ENCODE data around the gene KIF2C. TPM values are rescaled to one million over a fixed set of nuclear protein-coding genes. Genes with fewer than 3 reads are reported as not detected.
"Not testable (repeated sequence)": the region's sequence is repeated elsewhere in the genome, so short reads cannot be mapped to it uniquely, and the experiment has no call there.

Gene KIF2C
- polyA plus RNA-seq, 1 of the 3 experiments (the other 2 are of a cell fraction) = 20.7 TPM

- Histone ChIP-seq H3K9me2 (no peaks in the 10 kb centered on the region), H3K79me2 (ENCODE audit: insufficient read depth) (peaks cover 38% of the 10 kb centered on the region), H3K36me3 (replicated peaks in 1 of 2; ENCODE audit: control insufficient read depth in 1 of 2, insufficient read depth in 2 of 2, low read length in 1 of 2) (peaks cover 8 to 35% of the 10 kb centered on the region in 2 experiments), H3K27me3 (ENCODE audit: insufficient read depth) (no peaks in the 10 kb centered on the region), H3K4me2 (peak overlapping the region; percentile 51; the same call in 1 of the 2 replicates), H2AFZ (ENCODE audit: low read depth) (no peak overlapping the region), H3K4me3 (ENCODE audit: low read depth in 2 of 2, low read length in 1 of 2) (peak overlapping the region in 1 of 2 experiments; percentile 38; a peak in 2 of 4 replicates), H3K9ac (no peak overlapping the region), H3K27ac (ENCODE audit: low read depth in 2 of 2, low read length in 1 of 2) (peak overlapping the region; percentile 36 to 100; a peak in 2 of 4 replicates), H3F3A (replicated peaks; ENCODE audit: insufficient read depth) (peaks cover 66% of the 10 kb centered on the region), H4K20me1 (ENCODE audit: insufficient read depth) (no peaks in the 10 kb centered on the region), H3K4me1 (ENCODE audit: control insufficient read depth in 1 of 2, insufficient read depth in 2 of 2, low read depth in 1 of 2, low read length in 1 of 2) (peaks cover 42 to 60% of the 10 kb centered on the region in 2 experiments; a peak in 3 of 4 replicates), H3K9me3 (no peaks in the 10 kb centered on the region)
- DNase-seq = peak; percentile 70
- TF ChIP-seq, protein P1, sequence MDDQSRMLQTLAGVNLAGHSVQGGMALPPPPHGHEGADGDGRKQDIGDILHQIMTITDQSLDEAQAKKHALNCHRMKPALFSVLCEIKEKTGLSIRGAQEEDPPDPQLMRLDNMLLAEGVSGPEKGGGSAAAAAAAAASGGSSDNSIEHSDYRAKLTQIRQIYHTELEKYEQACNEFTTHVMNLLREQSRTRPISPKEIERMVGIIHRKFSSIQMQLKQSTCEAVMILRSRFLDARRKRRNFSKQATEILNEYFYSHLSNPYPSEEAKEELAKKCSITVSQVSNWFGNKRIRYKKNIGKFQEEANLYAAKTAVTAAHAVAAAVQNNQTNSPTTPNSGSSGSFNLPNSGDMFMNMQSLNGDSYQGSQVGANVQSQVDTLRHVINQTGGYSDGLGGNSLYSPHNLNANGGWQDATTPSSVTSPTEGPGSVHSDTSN (IDR thresholded peaks at IDR 0.05) = no peak
- no peak for TF ChIP-seq FOXM1 (IDR thresholded peaks at IDR 0.05; ENCODE audit: low read depth)
- TF ChIP-seq IRF3 (IDR thresholded peaks at IDR 0.05; ENCODE audit: low read depth, low read length) = no peak
- no peak for TF ChIP-seq CTCF (IDR thresholded peaks at IDR 0.05)
- TF ChIP-seq, protein P2, sequence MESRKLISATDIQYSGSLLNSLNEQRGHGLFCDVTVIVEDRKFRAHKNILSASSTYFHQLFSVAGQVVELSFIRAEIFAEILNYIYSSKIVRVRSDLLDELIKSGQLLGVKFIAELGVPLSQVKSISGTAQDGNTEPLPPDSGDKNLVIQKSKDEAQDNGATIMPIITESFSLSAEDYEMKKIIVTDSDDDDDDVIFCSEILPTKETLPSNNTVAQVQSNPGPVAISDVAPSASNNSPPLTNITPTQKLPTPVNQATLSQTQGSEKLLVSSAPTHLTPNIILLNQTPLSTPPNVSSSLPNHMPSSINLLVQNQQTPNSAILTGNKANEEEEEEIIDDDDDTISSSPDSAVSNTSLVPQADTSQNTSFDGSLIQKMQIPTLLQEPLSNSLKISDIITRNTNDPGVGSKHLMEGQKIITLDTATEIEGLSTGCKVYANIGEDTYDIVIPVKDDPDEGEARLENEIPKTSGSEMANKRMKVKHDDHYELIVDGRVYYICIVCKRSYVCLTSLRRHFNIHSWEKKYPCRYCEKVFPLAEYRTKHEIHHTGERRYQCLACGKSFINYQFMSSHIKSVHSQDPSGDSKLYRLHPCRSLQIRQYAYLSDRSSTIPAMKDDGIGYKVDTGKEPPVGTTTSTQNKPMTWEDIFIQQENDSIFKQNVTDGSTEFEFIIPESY (IDR thresholded peaks at IDR 0.05; ENCODE audit: borderline replicate concordance, low read depth) = no peak
- TF ChIP-seq FOXJ3 (CRISPR knock-in tag; IDR thresholded peaks at IDR 0.05) = no peak
- TF ChIP-seq EP300 (IDR thresholded peaks at IDR 0.05; ENCODE audit: borderline replicate concordance in 1 of 2, low read depth in 1 of 2, low read length in 1 of 2) = no peak
- no peak for TF ChIP-seq USF1 (IDR thresholded peaks at IDR 0.05; ENCODE audit: borderline replicate concordance, low read depth)
- TF ChIP-seq GABPA (IDR thresholded peaks at IDR 0.05; ENCODE audit: low read depth) = no peak
- TF ChIP-seq CHD2 (IDR thresholded peaks at IDR 0.05; ENCODE audit: low read length, partially characterized antibody) = no peak
- TF ChIP-seq RAD21 (IDR thresholded peaks at IDR 0.05; ENCODE audit: low read length) = no peak
- POLR2A ChIA-PET = interaction anchor here (0.7 to 2.9 kb wide), 6 partner anchors 9 to 876 kb away, joined by 3 to 21 read pairs (median 5); partner anchors contain the start of genes PLK3 and RPS8
- WGBS (ENCODE audit: low lambda C conversion rate) = 93% methylated on average over 37 of the region's 48 CpGs
- CTCF ChIA-PET = interaction anchor here (0.9 to 1.9 kb wide), 4 partner anchors 13 to 487 kb away, joined by 3 to 7 read pairs (median 5); partner anchors contain the start of genes PLK3 and RNU5D-1
Measured at GRCh38 chr1:44812822-44813543, 73.3 kb downstream of the KIF2C start.

DNA sequence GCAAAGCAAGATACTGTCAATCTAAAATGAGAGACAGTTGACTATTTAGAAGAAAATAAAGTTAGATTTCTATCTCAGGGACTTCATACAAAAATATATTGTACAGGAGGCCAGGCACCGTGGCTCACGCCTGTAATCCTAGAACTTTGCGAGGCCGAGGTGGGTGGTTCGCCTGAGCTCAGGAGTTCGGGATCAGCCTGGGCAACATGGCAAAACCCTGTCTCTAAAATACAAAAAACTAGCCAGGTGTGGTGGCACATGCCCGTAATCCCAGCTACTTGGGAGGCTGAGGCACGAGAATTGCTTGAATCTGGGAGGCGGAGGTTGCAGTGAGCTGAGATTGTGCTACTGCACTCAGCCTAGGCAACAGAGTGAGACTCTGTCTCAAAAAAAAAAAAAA, 76.3 kb downstream of the KIF2C start:
- not testable (repeated sequence) for H3K4me2 ChIP-seq; H3K9me3 ChIP-seq; H3K27me3 ChIP-seq (ENCODE audit: insufficient read depth); H2AFZ ChIP-seq (ENCODE audit: low read depth); H3K9ac ChIP-seq; DNase-seq; H3K9me2 ChIP-seq; H4K20me1 ChIP-seq (ENCODE audit: insufficient read depth); H3K4me3 ChIP-seq (ENCODE audit: low read depth in 2 of 2, low read length in 1 of 2)
- POLR2A ChIA-PET = interaction anchor here (0.5 kb wide), 1 partner anchor 71 kb away, joined by 3 read pairs; no protein-coding TSS in a partner anchor
- H3K79me2 ChIP-seq (ENCODE audit: insufficient read depth) = peaks cover 13% of the 10 kb centered on the region; the same call in 1 of the 2 replicates
- peaks cover 63% of the 10 kb centered on the region for H3F3A ChIP-seq (replicated peaks; ENCODE audit: insufficient read depth)
- H3K4me1 ChIP-seq (ENCODE audit: control insufficient read depth in 1 of 2, insufficient read depth in 2 of 2, low read depth in 1 of 2, low read length in 1 of 2) = peaks cover 21 to 38% of the 10 kb centered on the region in 2 experiments; a peak in 3 of 4 replicates
- CTCF ChIA-PET = interaction anchor here (1.5 kb wide), 2 partner anchors 16 to 85 kb away, joined by 5 read pairs; partner anchors contain the start of genes PLK3 and RNU5D-1
- H3K27ac ChIP-seq (ENCODE audit: low read depth in 2 of 2, low read length in 1 of 2) = peak overlapping the region in 1 of 2 experiments; percentile 60; a peak in 1 of 4 replicates
- 98% methylated on average over 9 of the region's 9 CpGs for WGBS (ENCODE audit: low lambda C conversion rate)
- peaks cover 8 to 27% of the 10 kb centered on the region in 2 experiments for H3K36me3 ChIP-seq (replicated peaks in 1 of 2; ENCODE audit: control insufficient read depth in 1 of 2, insufficient read depth in 2 of 2, low read length in 1 of 2)
